ENCODE results near the gene ST6GALNAC3.

DNA sequence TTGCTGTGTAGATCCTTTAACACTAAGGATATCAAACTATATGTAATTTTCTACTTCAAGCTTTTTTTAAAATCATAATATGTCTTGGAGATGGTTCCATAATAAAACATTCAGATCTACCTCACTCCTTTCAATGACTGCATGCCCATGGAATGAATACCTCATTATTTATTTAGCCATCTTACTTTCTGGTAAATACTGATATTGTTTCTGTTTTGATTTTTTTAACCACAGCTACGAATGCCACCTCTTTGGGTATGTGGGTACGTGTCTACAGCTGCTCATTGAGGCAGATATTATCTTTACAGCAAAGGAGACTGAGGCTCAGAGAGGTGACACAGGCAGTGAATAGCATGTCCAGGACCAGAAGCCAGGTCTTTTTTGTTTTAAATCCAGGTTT is 215.7 kb downstream of the ST6GALNAC3 start:
- TF ChIP-seq, protein P1, sequence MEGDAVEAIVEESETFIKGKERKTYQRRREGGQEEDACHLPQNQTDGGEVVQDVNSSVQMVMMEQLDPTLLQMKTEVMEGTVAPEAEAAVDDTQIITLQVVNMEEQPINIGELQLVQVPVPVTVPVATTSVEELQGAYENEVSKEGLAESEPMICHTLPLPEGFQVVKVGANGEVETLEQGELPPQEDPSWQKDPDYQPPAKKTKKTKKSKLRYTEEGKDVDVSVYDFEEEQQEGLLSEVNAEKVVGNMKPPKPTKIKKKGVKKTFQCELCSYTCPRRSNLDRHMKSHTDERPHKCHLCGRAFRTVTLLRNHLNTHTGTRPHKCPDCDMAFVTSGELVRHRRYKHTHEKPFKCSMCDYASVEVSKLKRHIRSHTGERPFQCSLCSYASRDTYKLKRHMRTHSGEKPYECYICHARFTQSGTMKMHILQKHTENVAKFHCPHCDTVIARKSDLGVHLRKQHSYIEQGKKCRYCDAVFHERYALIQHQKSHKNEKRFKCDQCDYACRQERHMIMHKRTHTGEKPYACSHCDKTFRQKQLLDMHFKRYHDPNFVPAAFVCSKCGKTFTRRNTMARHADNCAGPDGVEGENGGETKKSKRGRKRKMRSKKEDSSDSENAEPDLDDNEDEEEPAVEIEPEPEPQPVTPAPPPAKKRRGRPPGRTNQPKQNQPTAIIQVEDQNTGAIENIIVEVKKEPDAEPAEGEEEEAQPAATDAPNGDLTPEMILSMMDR (IDR thresholded peaks at IDR 0.05 in 2 of 3, conservative IDR thresholded peaks at IDR 0.05 in 1 of 3; ENCODE audit: borderline replicate concordance in 1 of 3, insufficient read depth in 1 of 3, low read depth in 2 of 3, low read length in 2 of 3), result no peak
- no peak for TF ChIP-seq EZH2 (IDR thresholded peaks at IDR 0.05)
- no peak for TF ChIP-seq POLR2A (IDR thresholded peaks at IDR 0.05; ENCODE audit: borderline replicate concordance, extremely low read depth, insufficient read depth, insufficient read length)
- TF ChIP-seq, protein P2, sequence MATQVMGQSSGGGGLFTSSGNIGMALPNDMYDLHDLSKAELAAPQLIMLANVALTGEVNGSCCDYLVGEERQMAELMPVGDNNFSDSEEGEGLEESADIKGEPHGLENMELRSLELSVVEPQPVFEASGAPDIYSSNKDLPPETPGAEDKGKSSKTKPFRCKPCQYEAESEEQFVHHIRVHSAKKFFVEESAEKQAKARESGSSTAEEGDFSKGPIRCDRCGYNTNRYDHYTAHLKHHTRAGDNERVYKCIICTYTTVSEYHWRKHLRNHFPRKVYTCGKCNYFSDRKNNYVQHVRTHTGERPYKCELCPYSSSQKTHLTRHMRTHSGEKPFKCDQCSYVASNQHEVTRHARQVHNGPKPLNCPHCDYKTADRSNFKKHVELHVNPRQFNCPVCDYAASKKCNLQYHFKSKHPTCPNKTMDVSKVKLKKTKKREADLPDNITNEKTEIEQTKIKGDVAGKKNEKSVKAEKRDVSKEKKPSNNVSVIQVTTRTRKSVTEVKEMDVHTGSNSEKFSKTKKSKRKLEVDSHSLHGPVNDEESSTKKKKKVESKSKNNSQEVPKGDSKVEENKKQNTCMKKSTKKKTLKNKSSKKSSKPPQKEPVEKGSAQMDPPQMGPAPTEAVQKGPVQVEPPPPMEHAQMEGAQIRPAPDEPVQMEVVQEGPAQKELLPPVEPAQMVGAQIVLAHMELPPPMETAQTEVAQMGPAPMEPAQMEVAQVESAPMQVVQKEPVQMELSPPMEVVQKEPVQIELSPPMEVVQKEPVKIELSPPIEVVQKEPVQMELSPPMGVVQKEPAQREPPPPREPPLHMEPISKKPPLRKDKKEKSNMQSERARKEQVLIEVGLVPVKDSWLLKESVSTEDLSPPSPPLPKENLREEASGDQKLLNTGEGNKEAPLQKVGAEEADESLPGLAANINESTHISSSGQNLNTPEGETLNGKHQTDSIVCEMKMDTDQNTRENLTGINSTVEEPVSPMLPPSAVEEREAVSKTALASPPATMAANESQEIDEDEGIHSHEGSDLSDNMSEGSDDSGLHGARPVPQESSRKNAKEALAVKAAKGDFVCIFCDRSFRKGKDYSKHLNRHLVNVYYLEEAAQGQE (IDR thresholded peaks at IDR 0.05; ENCODE audit: low read depth), result no peak
- TF ChIP-seq ZNF274 (IDR thresholded peaks at IDR 0.05; ENCODE audit: low read depth, low read length), result no peak
- no peak for TF ChIP-seq SIN3A (IDR thresholded peaks at IDR 0.05; ENCODE audit: low read depth)
- TF ChIP-seq EZH2phosphoT487 (IDR thresholded peaks at IDR 0.05; ENCODE audit: borderline replicate concordance), result no peak
- TF ChIP-seq JUND (IDR thresholded peaks at IDR 0.05), result no peak
- TF ChIP-seq, protein P3, sequence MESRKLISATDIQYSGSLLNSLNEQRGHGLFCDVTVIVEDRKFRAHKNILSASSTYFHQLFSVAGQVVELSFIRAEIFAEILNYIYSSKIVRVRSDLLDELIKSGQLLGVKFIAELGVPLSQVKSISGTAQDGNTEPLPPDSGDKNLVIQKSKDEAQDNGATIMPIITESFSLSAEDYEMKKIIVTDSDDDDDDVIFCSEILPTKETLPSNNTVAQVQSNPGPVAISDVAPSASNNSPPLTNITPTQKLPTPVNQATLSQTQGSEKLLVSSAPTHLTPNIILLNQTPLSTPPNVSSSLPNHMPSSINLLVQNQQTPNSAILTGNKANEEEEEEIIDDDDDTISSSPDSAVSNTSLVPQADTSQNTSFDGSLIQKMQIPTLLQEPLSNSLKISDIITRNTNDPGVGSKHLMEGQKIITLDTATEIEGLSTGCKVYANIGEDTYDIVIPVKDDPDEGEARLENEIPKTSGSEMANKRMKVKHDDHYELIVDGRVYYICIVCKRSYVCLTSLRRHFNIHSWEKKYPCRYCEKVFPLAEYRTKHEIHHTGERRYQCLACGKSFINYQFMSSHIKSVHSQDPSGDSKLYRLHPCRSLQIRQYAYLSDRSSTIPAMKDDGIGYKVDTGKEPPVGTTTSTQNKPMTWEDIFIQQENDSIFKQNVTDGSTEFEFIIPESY (IDR thresholded peaks at IDR 0.05; ENCODE audit: extremely low read depth, insufficient replicate concordance, low read length), result no peak
- TF ChIP-seq SP1 (IDR thresholded peaks at IDR 0.05; ENCODE audit: low read depth), result no peak
- no peak for TF ChIP-seq TCF7L2 (IDR thresholded peaks at IDR 0.05; ENCODE audit: borderline replicate concordance, extremely low read depth, insufficient read depth, insufficient read length)
- no peak for TF ChIP-seq POLR2AphosphoS5 (IDR thresholded peaks at IDR 0.05; ENCODE audit: low read depth, low read length)

All from HCT116 (cell line).